Bone marrow (tissue), 2 donors: ENCODE data around the gene OR2L8.

Experiments
- DNase-seq, 2 donors: peaks; one replicate each; lab custom pipeline; 2025; lab: John Stamatoyannopoulos, UW

Gene OR2L8

GRCh38 chr1:247966532-247967204 is 18.0 kb downstream of the OR2L8 start:
- DNase-seq: no peak

GRCh38 chr1:247992986-247993385 is 44.3 kb downstream of the OR2L8 start:
- DNase-seq: peak in 1 of 2 donors; percentile 3

- DNase-seq: no peak
These were observed 50.2 kb downstream of the OR2L8 start for GRCh38 chr1:247998811-247999210.
